HepG2 (cell line): ENCODE results near the gene LHB.

Experiments used
- EP300 ChIP-seq, 3 experiments: sonication (generic) in 1 of 3; formaldehyde crosslinking in 1 of 3; IDR thresholded peaks; 2 replicates each; pipeline versions ENCODE4 v1.5.1 to v1.6.1; 2011 to 2020; ENCODE audit warnings: low read depth in 2 of 3, low read length in 2 of 3, borderline replicate concordance in 1 of 3, improper control_type of control experiment in 1 of 3, mild to moderate bottlenecking in 1 of 3, missing genetic modification reagents in 1 of 3, moderate library complexity in 1 of 3
- PHF8 ChIP-seq: sonication (generic); formaldehyde crosslinking; IDR thresholded peaks from 2 replicates; pipeline ENCODE4 v1.5.0; 2020; ENCODE audit warnings: missing genetic modification reagents
- POLR2A ChIP-seq, 2 experiments: IDR thresholded peaks; 2 replicates each; pipeline ENCODE4 v1.6.1; 2011; ENCODE audit warnings: low read depth in 2 of 2, low read length in 2 of 2, mild to moderate bottlenecking in 1 of 2, moderate library complexity in 1 of 2; ENCODE audit not compliant: insufficient read depth in 1 of 2
- POLR2AphosphoS5 ChIP-seq: IDR thresholded peaks from 2 replicates; pipeline ENCODE4 v1.6.1; 2012; ENCODE audit warnings: low read depth, low read length
- TF ChIP-seq, protein P1 (sequence below): sonication (generic); formaldehyde crosslinking; IDR thresholded peaks from 2 replicates; pipeline ENCODE4 v1.9.0; 2021; ENCODE audit warnings: missing genetic modification reagents, borderline replicate concordance

DNA sequence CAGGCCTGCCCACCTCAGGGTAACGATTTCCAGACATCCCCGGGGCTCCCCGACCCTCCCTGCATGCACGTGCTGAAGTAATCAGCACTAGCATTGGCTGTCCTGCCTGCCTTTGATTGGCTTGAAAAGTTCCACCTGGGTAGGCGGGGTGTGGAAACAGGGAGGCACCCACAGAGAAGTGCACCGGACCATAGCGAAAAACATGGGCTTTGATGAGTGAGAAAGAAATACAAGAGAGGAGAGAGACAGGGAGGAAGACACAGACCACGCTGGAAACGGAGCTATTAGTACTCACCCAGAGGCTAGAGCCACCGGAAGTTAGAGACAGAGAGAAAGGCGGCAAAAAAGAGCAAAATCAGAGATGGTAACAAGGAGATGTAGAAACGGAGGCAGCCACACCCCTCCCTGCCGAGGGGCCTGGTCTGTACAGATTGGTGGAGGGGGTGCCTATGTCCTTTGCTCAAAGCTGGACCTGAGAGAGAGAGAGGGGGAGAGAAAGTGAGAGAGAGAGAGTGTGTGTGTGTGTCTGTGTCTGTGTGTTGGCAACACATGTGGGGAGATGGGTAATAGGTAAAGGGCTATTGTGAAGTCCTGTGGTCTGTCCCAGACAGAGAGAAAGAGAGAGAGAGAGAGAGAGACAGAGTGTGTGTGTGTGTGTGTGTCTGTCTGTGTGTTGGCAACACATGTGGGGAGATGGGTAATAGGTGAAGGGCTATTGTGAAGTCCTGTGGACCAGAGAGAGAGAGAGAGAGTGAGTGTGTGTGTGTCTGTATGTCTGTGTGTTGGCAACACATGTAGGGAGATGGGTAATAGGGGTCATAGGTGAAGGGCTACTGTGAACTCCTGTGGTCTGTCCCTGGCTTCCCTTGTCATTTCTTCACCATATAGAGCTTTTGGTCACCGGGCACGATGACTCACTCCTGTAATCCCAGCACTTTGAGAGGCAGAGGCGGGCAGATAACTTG lies 4.3 kb upstream of the LHB start:
- TF ChIP-seq PHF8, result no peak
- no peak for TF ChIP-seq POLR2A (IDR thresholded peaks at IDR 0.05; ENCODE audit: insufficient read depth in 1 of 2, low read depth in 2 of 2, low read length in 2 of 2)
- TF ChIP-seq, protein P1, sequence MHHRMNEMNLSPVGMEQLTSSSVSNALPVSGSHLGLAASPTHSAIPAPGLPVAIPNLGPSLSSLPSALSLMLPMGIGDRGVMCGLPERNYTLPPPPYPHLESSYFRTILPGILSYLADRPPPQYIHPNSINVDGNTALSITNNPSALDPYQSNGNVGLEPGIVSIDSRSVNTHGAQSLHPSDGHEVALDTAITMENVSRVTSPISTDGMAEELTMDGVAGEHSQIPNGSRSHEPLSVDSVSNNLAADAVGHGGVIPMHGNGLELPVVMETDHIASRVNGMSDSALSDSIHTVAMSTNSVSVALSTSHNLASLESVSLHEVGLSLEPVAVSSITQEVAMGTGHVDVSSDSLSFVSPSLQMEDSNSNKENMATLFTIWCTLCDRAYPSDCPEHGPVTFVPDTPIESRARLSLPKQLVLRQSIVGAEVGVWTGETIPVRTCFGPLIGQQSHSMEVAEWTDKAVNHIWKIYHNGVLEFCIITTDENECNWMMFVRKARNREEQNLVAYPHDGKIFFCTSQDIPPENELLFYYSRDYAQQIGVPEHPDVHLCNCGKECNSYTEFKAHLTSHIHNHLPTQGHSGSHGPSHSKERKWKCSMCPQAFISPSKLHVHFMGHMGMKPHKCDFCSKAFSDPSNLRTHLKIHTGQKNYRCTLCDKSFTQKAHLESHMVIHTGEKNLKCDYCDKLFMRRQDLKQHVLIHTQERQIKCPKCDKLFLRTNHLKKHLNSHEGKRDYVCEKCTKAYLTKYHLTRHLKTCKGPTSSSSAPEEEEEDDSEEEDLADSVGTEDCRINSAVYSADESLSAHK (CRISPR knock-in tag), result no peak
- TF ChIP-seq POLR2AphosphoS5, result no peak
- TF ChIP-seq EP300 (IDR thresholded peaks at IDR 0.05; ENCODE audit: low read depth in 2 of 2, low read length in 2 of 2), result no peak
- no peak for TF ChIP-seq EP300 (CRISPR knock-in tag; IDR thresholded peaks at IDR 0.05; ENCODE audit: borderline replicate concordance)
